Activated CD4-positive, alpha-beta T cell treated with anti-CD3 and anti-CD28 coated beads for 36 hours (primary cell): ENCODE results near the gene KIR3DL3. TPM values are rescaled to one million over a fixed set of nuclear protein-coding genes. Genes with fewer than 3 reads are reported as not detected.
"Not testable (repeated sequence)": the region's sequence is repeated elsewhere in the genome, so short reads cannot be mapped to it uniquely, and the experiment has no call there.

ENCODE experiments used
- ATAC-seq: fragments of 200-7000 bp; cut with Tn5 transposase; one replicate; pipeline ENCODE4 v1.10.0; 2021; ENCODE audit warnings: mild to moderate bottlenecking, moderate library complexity
- CTCF ChIA-PET: fragments of 350-600 bp; sonication (Branson Sonifier 250); formaldehyde crosslinking; loops from one replicate; lab custom pipeline; 2021; ENCODE audit warnings: antibody characterized with exemption; lab: Charles Lee
- POLR2A ChIA-PET: fragments of 350-600 bp; sonication (Branson Sonifier 250); formaldehyde crosslinking; loops from one replicate; lab custom pipeline; 2021; ENCODE audit warnings: antibody characterized with exemption, inconsistent platforms; lab: Charles Lee
- DNase-seq: peaks from one replicate; pipeline ENCODE4 v3.0.0-alpha.2; 2020
- H3K27ac Mint-ChIP-seq: one replicate; pipeline ENCODE4 v1.8.0; 2021; ENCODE audit warnings: mixed read lengths
- H3K27me3 Mint-ChIP-seq: one replicate; pipeline ENCODE4 v1.8.0; 2021; ENCODE audit warnings: mixed read lengths
- H3K36me3 Mint-ChIP-seq: one replicate; pipeline ENCODE4 v1.8.0; 2021; ENCODE audit warnings: low read depth, mixed read lengths
- H3K4me1 Mint-ChIP-seq: one replicate; pipeline ENCODE4 v1.8.0; 2021; ENCODE audit warnings: mixed read lengths
- H3K4me3 Mint-ChIP-seq: one replicate; pipeline ENCODE4 v1.8.0; 2021; ENCODE audit warnings: mild to moderate bottlenecking, moderate library complexity, mixed read lengths
- H3K9me3 Mint-ChIP-seq: one replicate; pipeline ENCODE4 v1.8.0; 2021; ENCODE audit warnings: low read depth, mixed read lengths
- intact Hi-C, 2 experiments: fragments of 100-400 bp; cut with DNase I in 1 of 2; cut with micrococcal nuclease in 1 of 2; formaldehyde crosslinking; loops; one replicate each; pipeline versions ENCODE4 v1.14.2 to v1.15.1; 2022 to 2024; cut with DNase I, micrococcal nuclease
- total RNA-seq, 2 experiments: library from RNA; stranded (reverse); gene quantifications; one replicate each; pipeline ENCODE4 v1.2.3, GENCODE V29; 2021

The KIR3DL3 gene
- total RNA-seq, 2 experiments from 2014 or later, result not detected

- DNase-seq, H3K4me1 Mint-ChIP-seq, H3K27ac Mint-ChIP-seq, H3K27me3 Mint-ChIP-seq, H3K9me3 Mint-ChIP-seq, ATAC-seq, POLR2A ChIA-PET, CTCF ChIA-PET, H3K36me3 Mint-ChIP-seq, H3K4me3 Mint-ChIP-seq: not testable (repeated sequence)
- intact Hi-C loops, result loop anchor here in 1 of 2 experiments (1.0 kb wide), 1 partner anchor 110 kb away; no protein-coding TSS in a partner anchor
These were observed 14.1 kb downstream of the KIR3DL3 start, which contains the start of gene KIR2DL3 for GRCh38 chr19:54738306-54738705. TSS of gene KIR2DL3 (plus strand) at chr19:54738513. CDS start at chr19:54738546, 33 bp downstream.

GRCh38 chr19:54738715-54739114, 14.5 kb downstream of the KIR3DL3 start:
- DNase-seq (no peak), ATAC-seq (no peak)
- CTCF ChIA-PET, result no interaction called here
- no peak overlapping the region for H3K4me3 Mint-ChIP-seq
- no peaks in the 10 kb centered on the region for H3K36me3 Mint-ChIP-seq
- intact Hi-C loops, result loop anchor here in 1 of 2 experiments (1.0 kb wide), 1 partner anchor 110 kb away; no protein-coding TSS in a partner anchor
- H3K27me3 Mint-ChIP-seq, result peaks cover 6% of the 10 kb centered on the region
- no peaks in the 10 kb centered on the region for H3K4me1 Mint-ChIP-seq
- H3K9me3 Mint-ChIP-seq, result no peaks in the 10 kb centered on the region
- POLR2A ChIA-PET, result no interaction called here
- no peak overlapping the region for H3K27ac Mint-ChIP-seq

- H3K27me3 Mint-ChIP-seq, result peaks cover 6% of the 10 kb centered on the region
- H3K36me3 Mint-ChIP-seq, result no peaks in the 10 kb centered on the region
- ATAC-seq, result no peak
- no peak for DNase-seq
- H3K9me3 Mint-ChIP-seq, result peaks cover under 1% of the 10 kb centered on the region
- ChIA-PET POLR2A (no interaction called here), CTCF (no interaction called here)
- intact Hi-C loops, result loop anchor here in 1 of 2 experiments (2.0 kb wide), 1 partner anchor 109 kb away; no protein-coding TSS in a partner anchor
- H3K4me1 Mint-ChIP-seq, result no peaks in the 10 kb centered on the region
- no peak overlapping the region for H3K4me3 Mint-ChIP-seq
- no peak overlapping the region for H3K27ac Mint-ChIP-seq
These were observed 15.6 kb downstream of the KIR3DL3 start for GRCh38 chr19:54739587-54740497.

- H3K27ac Mint-ChIP-seq, CTCF ChIA-PET, H3K27me3 Mint-ChIP-seq, POLR2A ChIA-PET, H3K36me3 Mint-ChIP-seq, H3K9me3 Mint-ChIP-seq, H3K4me1 Mint-ChIP-seq, H3K4me3 Mint-ChIP-seq, ATAC-seq, DNase-seq: not testable (repeated sequence)
- intact Hi-C loops, result loop anchor here in 1 of 2 experiments (2.0 kb wide), 1 partner anchor 107 kb away; no protein-coding TSS in a partner anchor
These were observed 17.7 kb downstream of the KIR3DL3 start for GRCh38 chr19:54741950-54742349.

GRCh38 chr19:54744080-54744479, 19.8 kb downstream of the KIR3DL3 start:
- CTCF ChIA-PET, H3K27me3 Mint-ChIP-seq: not testable (repeated sequence)

GRCh38 chr19:54747614-54748322, 23.5 kb downstream of the KIR3DL3 start:
- ATAC-seq, H3K27ac Mint-ChIP-seq, H3K36me3 Mint-ChIP-seq, H3K27me3 Mint-ChIP-seq, DNase-seq, H3K4me3 Mint-ChIP-seq, intact Hi-C loops, POLR2A ChIA-PET, H3K9me3 Mint-ChIP-seq, CTCF ChIA-PET, H3K4me1 Mint-ChIP-seq: not testable (repeated sequence)

More at GRCh38 chr19:54744080-54744479, 19.8 kb downstream of the KIR3DL3 start:
- H3K4me1 Mint-ChIP-seq, H3K4me3 Mint-ChIP-seq, H3K36me3 Mint-ChIP-seq, H3K27ac Mint-ChIP-seq, ATAC-seq, H3K9me3 Mint-ChIP-seq, POLR2A ChIA-PET, DNase-seq, intact Hi-C loops: not testable (repeated sequence)

GRCh38 chr19:54750276-54750675, 26.0 kb downstream of the KIR3DL3 start:
- H3K9me3 Mint-ChIP-seq, DNase-seq, POLR2A ChIA-PET, H3K27ac Mint-ChIP-seq, H3K4me1 Mint-ChIP-seq, H3K4me3 Mint-ChIP-seq, CTCF ChIA-PET, intact Hi-C loops, ATAC-seq, H3K27me3 Mint-ChIP-seq, H3K36me3 Mint-ChIP-seq: not testable (repeated sequence)

- H3K27ac Mint-ChIP-seq, POLR2A ChIA-PET, CTCF ChIA-PET, H3K36me3 Mint-ChIP-seq, DNase-seq, H3K4me1 Mint-ChIP-seq, H3K4me3 Mint-ChIP-seq, intact Hi-C loops, H3K9me3 Mint-ChIP-seq, ATAC-seq, H3K27me3 Mint-ChIP-seq: not testable (repeated sequence)
These were observed 32.2 kb downstream of the KIR3DL3 start for GRCh38 chr19:54756204-54757110.

- intact Hi-C loops, H3K4me3 Mint-ChIP-seq, CTCF ChIA-PET, H3K27ac Mint-ChIP-seq, H3K9me3 Mint-ChIP-seq, H3K27me3 Mint-ChIP-seq, POLR2A ChIA-PET, ATAC-seq, DNase-seq, H3K36me3 Mint-ChIP-seq, H3K4me1 Mint-ChIP-seq: not testable (repeated sequence)
These were observed 34.3 kb downstream of the KIR3DL3 start for GRCh38 chr19:54758577-54758976.

- DNase-seq, intact Hi-C loops, H3K4me3 Mint-ChIP-seq, H3K4me1 Mint-ChIP-seq, POLR2A ChIA-PET, H3K36me3 Mint-ChIP-seq, H3K27me3 Mint-ChIP-seq, H3K27ac Mint-ChIP-seq, CTCF ChIA-PET, H3K9me3 Mint-ChIP-seq, ATAC-seq: not testable (repeated sequence)
These were observed 40.0 kb downstream of the KIR3DL3 start for GRCh38 chr19:54764219-54764618.

- H3K9me3 Mint-ChIP-seq, H3K27me3 Mint-ChIP-seq, ATAC-seq, POLR2A ChIA-PET, CTCF ChIA-PET, H3K36me3 Mint-ChIP-seq, H3K27ac Mint-ChIP-seq, H3K4me1 Mint-ChIP-seq, DNase-seq, intact Hi-C loops, H3K4me3 Mint-ChIP-seq: not testable (repeated sequence)
These were observed 42.2 kb downstream of the KIR3DL3 start for GRCh38 chr19:54766464-54766863.
